ENCODE results near the gene TMEM94.

TMEM94 gene

GRCh38 chr17:75547091-75547490 lies 90.7 kb downstream of the TMEM94 start:
- TF ChIP-seq POLR2AphosphoS5 (IDR thresholded peaks at IDR 0.05; ENCODE audit: borderline replicate concordance, low read depth, low read length), result no peak
- Histone ChIP-seq H3K36me3 (ENCODE audit: insufficient read depth, low read length) (no peaks in the 10 kb centered on the region), H3K4me3 (no peak overlapping the region), H3K9ac (ENCODE audit: insufficient read length) (no peak overlapping the region), H3K27ac (no peak overlapping the region), H3K9me3 (ENCODE audit: low read depth, low read length) (no peaks in the 10 kb centered on the region)
- DNase-seq (ENCODE audit: low read depth, low spot score), result no peak

GRCh38 chr17:75548813-75549212 lies 92.4 kb downstream of the TMEM94 start:
- no peak for TF ChIP-seq EZH2 (IDR thresholded peaks at IDR 0.05)
- TF ChIP-seq POLR2AphosphoS5 (IDR thresholded peaks at IDR 0.05; ENCODE audit: borderline replicate concordance, low read depth, low read length), result no peak
- TF ChIP-seq FOXP2 (optimal IDR thresholded peaks at IDR 0.05; ENCODE audit: control extremely low read depth, extremely low read length, insufficient read depth), result no peak
- Histone ChIP-seq H3K9ac (ENCODE audit: insufficient read length) (no peak overlapping the region), H3K27ac (no peak overlapping the region), H3K4me3 (no peak overlapping the region), H3K9me3 (ENCODE audit: low read depth, low read length) (no peaks in the 10 kb centered on the region), H3K36me3 (ENCODE audit: insufficient read depth, low read length) (no peaks in the 10 kb centered on the region)
- no peak for DNase-seq (ENCODE audit: low read depth, low spot score)
